Renal cortex interstitium (tissue), 11 donors: ENCODE results near the gene PSMG3. TPM values are rescaled to one million over a fixed set of nuclear protein-coding genes. Genes with fewer than 3 reads are reported as not detected.

ENCODE experiments used
- DNase-seq, 11 donors: peaks; one replicate each; pipeline ENCODE4 v3.0.0-alpha.2; 2013; ENCODE audit warnings: low read depth in 9 of 11, low spot score in 4 of 11; ENCODE audit errors: extremely low read depth in 1 of 11
- polyA plus RNA-seq, 3 donors: library from polyadenylated mRNA; unstranded; fragments of 120-200 nt; gene quantifications; one replicate each; pipeline ENCODE4 v1.2.1, GENCODE V29; 2013; ENCODE audit not compliant: insufficient read length in 3 of 3

PSMG3 gene
- polyA plus RNA-seq, 3 donors, result 28.7 to 37.8 (median 30.4) TPM

DNA sequence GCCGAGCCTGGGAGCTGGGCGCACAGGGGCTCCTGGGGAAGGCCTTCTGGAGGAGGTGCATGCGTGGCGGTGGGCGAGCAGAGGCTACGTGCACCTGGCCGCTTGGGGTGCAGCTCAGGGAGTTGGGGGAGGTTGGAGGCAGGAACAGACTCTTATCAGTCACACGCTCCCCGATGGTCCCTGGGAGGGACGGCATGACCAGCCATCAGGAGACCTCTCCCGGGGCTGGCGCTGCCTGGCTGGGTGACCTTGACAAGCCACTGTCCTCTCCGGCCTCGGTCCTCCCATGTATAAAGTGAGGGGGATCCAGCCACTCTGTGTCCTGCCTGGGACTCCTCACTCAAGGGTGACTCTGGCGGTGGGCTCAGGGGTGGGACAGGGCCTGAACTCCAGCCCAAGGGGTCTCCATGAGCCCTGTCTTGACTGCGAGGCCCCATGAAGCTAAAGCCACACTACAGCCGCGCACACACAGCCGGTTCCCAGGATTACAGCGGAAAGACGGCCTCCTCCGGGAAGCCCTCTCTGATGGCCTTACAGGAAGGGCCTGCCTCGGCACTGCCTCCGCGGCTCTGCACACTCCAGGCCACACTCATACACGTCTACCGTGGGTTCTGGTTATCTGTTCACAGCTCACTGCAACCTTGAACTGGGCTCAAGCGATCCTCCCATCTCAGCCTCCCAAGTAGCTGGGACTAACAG lies 16.2 kb downstream of the PSMG3 start:
- no peak for DNase-seq

DNA sequence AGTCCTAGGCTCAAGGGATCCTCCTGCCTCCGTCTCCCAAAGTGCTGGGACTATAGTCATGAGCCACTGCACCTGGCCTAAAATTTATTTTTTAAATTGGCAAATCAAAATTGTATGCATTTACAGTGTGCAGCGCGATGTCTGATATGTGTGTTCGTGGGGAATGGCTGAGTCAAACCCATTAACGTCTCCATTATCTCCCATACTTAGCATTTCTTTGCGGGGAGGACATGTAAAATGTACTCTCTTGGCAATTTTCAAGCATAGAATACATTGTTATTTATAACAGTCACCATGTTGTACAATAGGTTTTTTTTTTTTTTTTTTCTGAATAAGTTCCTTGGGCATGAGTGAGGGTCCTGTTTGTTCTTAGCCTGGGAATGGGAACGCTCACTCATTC lies 17.6 kb downstream of the PSMG3 start:
- no peak for DNase-seq

DNA sequence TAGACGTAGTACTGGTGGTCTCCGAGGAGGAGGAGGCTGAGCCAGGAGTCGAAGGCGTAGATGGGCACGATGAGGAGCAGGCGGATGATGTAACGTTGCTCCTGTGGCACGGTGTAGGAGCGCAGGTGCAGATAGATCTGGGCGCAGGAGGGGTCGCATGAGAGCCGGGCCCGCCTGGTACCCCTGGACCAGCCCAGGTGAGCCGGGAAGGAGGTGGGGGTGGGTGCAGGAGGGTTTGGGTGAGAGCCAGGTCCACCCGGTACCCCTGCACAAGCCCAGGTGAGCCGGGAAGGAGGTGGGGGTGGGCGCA lies 19.0 kb downstream of the PSMG3 start:
- DNase-seq, result no peak

DNA sequence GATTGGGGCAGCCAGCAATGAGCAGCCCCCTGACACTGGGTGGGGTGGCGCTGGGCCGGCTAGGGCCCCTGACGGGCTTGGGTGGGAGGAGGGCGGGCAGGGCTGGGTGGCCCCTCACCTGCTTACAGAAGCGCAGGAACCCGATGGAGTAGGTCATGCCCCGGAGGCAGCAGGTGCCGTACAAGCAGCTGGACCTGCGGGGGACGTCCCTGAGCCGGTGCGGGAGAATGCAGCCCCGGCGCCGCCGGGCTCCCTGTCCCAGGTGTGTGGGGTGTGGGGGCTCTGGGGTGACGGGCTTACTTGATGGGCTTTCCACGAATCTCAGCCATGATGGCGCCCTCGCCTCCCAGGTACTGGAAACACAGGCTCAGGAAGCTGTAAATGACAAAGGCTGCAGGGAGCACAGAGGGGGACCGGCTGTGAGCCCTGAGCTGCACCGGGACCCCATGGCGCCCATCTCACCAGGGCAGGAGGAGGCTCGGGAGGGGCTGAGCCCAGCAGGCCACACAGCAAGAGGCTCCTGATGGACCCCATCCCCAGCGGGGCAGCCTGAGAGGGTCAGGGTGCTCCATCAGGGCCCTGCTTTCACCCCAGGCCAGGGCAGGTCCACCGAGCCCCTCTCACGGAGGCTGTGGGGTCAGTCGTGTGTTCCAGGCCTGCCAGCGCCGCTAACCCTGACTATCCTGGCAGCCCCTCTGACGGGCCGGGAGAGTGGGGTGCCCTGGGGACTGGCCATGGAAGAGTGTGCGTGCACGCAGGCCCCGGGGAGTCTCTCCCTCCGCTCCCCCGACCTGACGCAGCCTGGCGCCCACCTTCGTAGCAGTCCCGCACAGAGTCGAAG lies 19.6 kb downstream of the PSMG3 start:
- DNase-seq, result no peak

DNA sequence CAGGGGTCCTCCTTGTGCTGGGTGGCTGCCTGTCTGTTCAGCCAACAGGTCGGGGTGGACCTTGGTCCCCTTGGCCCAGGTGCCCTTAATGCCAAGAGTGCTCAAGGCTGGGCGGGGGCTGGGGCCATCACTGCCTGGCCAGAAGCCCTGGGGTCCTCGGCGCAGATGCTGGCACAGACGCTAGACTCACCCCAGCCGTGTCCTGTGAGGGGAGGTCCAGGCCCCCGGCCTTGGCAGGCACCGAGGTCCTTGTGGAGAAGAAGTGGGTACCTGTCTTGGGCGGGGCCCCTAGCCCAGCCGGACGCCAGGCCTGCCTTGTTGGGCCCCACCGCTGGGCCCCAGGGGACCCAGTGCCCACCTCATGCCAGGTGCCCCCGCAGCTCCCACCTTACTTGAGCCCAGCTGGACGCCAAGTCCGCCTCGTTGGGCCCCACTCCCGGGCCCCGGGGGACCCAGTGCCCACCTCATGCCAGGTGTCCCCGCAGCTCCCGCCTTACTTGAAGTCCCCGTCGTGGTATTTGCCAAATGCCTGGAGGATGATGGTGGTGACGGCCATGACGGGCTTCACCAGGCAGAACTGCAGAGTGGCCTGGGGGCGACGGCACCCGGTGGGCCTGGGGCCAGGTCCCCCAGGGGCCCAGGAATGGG lies 20.4 kb downstream of the PSMG3 start:
- no peak for DNase-seq

DNA sequence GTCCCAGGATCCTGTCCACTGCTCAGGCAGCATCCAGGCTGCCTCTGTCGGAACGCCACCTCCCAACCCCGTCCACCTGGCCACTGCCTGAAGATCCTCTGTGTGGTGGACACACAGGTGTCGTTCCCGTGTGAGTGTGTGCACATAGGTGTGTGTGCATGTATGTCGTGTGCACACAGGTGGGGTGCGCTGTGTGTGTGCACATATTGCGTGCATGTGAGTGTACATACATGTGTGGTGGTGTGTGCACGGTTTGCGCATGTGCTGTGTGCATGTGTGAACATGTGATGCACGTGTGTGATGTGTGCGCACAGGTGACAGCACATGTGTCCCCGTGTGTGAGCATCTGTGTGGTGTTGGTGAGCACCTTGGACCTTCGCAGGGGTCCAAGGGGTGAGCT lies 20.9 kb downstream of the PSMG3 start:
- DNase-seq, result no peak

DNA sequence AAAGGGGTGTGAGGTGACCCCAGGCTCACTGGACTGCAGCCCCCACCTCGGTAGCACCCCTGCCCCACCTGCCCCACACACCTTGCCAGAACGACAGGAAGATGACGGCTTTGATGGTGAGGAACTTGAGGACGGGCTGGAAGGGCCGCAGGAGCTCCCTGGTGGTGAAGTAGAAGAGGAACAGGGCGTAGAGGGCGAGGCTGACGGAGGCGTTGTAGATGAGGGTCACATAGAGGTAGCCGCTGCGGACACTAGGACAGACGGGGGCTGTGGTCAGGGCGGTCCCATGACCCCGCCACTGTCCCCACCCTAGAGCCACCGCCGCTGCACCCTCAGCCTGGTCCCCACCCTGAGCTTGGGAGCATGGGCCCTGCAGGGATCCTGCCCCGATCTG lies 21.4 kb downstream of the PSMG3 start:
- DNase-seq, result no peak

DNA sequence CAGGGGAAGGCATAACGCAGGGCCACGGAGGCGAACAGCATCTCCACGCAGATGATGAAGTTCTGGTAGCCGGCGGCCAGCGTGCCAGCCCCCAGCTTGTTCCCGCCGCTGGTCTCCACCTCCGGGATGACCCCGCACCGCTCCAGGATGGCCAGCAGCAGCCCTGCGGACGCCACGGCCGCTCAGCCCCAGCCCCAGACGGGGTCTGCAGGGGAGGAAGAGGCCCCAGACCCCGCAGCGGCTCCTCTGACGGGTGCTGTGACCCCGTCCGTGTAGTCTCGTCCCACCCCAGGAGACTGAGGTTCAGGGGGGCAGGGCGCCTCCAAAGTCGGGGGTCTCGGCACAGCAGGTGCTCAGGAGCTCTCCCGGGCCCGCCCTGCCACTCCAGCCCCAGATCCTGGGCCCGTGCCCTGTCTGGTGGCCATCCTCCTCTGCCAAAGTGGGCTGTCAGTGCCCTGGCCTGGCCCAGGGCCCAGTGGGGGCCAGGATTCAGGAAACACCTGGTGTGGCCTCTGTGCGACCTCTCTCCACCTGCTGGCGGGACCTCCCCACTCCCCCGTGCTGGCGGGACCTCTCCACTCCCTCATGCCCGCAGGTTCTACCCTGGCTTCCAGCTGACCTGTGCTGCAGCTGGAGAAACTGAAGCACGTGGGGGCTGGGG lies 21.9 kb downstream of the PSMG3 start:
- DNase-seq, result no peak

DNA sequence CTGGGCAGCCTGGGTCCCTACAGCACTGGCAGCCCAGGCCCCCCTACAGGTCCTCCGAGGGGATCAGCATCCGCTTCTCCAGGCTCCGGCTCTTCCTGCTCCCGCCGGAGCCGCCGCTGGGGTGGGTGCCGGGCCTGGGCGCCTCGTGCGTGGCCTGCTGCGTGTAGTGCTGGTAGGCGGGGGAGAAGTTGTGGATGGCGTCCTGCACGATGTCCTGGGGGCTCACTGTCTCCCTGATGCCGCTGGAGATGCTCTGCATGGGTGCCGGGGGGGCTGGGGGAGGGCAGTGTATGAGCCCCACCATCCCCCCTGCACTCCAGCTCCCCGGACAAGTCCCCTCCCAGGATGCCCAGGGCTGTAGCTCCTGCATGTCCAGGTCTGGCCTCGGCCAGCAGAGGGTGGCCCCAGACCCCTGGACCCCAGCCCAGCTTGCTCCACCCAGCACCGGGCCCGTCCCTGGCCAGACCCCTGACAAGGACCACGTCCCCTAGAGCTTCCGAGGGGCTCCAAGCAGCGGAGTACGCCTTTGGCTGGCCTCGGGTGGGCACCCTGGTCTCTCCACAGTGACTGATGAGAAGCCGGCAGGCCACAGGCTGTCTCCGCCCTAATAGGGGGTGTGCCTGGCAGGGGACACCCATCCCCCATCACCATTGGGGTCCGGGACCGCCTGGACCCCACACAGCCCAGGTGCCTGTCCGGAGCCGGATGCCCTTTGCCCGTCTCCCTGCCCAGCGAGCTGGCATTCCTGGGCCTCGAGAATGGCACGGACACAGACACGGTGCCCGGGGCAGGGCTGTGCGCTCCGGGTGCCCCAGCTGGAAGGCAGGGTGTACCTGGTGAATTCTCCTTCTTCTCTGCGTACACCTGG lies 22.7 kb downstream of the PSMG3 start:
- no peak for DNase-seq

DNA sequence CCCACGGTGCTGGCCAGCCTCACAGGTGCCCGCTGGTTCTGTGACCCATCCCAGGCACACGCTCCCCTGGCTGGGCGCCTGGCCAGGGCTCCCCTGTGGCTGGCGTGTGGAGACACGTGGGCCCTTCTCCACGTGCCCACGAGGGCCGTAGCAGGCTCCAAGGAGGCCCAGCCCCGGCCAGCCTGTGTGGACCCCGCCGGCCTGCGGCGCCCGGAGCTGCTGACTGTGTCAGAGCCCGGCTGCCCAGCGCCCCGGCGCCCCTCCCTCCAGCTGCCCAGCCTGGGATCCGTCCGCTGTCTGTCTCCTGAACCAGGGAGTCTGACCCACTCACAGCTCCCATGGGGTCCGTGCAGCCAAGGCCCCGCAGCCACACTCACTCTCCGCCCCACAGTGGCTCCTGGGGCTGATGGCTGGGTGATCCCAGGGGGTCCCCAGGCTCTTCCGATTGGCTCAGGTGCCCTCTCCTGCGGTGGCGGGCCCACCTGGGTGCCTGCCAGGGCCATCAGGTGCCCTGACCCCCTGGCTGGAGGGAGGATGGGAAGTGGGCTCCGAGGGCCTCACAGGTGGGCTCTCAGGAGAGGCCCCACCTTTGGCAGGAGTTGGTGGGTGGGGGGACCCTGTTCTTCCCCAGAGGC lies 23.4 kb downstream of the PSMG3 start:
- no peak for DNase-seq

DNA sequence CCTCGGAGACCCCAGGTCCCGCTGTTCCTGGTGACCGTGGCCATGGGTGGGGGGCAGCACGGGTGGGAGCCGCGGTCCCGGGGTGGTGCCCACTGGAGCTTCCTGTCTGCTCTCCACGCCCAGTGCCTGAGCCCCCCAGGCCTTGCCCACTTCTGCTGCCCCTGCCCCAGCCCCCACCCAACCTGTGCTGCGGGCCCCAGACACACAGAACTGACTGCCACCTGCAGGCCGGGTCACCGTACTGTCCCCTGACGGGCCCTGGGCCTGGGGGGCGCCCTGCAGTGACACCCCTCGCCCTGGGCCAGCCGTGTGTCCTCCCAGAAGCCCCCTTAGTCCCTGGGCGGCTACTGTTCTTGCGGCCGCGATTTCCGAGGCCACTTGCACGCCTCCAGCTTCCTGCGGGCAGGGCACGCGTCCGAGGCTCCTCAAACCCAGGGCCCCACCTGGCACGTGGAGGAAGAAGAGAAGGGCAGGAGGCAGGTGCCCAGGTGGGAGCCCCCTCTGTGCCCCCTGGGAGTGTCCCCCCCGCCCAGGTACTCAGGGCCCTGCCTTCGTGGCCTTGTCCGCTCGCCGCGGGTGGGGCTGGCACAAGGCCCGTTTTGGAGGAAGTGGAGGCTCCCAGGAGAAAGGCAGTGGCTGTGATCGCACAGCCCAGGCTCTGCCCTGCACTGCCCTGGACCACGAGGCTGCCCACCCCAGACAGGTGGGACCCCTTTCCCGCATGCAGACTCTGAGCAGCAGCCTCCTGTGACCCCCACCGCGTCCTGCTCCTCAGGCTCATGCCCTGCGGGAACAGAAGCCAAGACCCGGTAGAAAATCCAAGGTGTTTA lies 24.2 kb downstream of the PSMG3 start:
- no peak for DNase-seq

DNA sequence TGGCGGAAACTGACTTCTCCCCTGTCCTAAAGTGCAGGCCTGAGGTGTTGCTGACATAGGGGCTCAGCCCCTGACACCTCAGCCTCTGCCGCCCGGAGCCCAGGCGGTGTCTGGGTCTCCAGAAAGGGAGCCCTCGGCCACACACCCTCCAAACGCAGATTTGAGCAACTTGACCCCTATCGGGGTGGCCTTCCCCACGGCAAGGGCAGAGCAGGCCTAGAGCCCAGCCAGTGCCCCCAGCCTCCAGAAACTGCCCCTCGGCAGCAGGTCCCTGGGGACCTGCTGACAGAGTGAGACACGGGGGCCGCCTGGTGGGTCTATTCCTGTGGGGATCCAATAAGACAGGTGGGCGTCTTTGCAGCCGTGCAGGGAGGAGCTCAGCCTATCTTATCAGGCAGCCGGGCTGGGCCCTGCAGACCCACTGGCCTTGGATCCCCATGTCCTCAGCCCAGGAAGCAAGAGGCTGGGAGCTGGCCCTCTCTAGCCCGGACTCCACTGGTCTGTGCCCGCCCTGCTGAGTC lies 24.9 kb downstream of the PSMG3 start:
- no peak for DNase-seq

DNA sequence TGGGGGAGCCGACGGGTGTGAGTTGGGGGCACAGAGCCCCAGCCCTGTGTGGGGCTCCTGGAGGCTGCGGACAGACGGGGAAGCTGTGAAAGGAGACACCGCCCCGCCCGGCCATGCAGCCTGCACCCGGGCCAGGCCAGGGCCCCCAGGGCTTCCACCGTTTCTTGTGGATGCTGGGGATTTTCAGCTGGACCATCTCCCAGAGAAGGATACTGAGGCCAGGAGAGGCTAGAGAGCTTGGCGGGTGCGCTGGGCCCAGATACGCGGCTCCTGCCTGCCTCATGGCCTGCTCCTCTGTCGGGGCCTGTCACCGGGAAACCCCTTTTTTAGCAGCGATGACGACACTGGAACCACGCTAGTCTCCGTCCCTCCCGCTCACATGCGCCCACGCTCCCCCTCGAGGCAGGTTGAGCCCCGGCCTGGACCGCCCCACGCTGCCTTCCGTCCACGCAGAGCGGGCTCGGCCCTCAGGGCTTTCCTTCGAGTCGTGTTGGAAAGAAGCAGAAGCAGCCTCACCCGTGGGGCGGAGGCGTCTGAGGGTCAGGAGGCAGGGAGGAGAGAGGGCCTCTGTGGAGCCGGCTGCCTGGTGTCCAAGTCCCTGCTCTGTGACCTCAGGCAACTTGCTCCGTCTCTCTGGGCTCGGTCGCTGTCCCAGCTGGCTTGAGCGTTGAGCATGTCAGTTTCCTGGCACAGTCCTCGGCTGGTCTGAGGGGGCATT lies 25.5 kb downstream of the PSMG3 start:
- no peak for DNase-seq

DNA sequence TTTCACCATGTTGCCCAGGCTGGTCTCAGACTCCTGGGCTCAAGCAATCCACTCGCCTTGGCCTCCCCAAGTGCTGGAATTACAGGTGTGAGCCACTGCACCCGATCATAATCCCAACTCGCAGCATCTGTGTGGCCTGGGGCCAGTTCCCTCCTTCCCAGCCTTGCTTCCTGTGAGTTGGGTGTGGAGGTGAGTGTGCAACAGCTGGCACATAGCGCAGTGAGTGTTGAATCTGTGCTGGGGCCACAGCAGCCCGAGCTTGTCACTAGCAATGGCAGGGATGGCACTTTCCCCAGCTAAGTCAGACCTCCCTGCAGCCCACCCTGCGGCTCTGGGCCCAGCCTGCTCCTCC lies 26.0 kb downstream of the PSMG3 start:
- no peak for DNase-seq

DNA sequence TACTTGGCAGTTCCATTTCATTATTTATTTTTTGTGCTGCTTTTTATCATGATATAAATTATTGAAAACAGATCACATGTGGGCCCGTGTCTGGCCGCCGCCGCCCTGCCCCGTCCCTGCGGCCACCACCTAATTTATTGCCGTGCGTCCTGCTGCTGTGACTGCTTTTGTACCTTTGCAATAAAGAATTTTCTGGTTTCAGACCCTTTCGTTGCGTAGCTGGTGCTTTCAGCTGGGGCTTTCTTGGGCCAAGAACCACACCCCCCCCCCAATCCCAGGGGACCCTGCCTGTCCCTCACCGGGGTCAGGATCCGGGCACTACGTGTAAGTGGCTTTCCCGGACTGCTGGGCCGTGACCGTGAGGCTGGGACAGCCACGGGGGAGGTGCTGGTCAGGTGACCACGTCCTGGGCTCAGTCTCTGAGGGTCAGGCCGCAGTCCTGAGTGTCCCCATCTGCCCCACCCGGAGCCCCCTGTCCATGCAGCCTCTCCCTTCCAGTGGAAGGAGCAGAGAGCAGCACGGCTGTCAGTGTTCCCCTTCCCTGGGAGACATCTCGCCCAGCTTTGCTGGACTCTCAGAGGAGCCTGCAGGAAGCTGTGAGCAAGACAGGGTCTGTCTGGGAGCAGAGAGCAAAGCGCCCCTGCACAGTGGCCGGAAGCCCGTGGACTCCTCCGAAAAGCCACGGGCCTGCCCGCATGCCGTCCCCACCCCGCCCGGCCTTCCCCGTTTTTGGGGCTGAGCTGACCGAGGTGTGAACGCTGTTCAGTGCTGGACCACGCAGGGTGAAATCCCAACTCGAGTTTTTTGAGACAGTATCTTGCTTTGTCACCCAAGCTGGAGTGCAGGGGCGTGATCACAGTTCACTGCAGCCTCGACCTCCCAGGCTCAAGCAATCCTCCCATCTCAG lies 26.7 kb downstream of the PSMG3 start:
- no peak for DNase-seq

DNA sequence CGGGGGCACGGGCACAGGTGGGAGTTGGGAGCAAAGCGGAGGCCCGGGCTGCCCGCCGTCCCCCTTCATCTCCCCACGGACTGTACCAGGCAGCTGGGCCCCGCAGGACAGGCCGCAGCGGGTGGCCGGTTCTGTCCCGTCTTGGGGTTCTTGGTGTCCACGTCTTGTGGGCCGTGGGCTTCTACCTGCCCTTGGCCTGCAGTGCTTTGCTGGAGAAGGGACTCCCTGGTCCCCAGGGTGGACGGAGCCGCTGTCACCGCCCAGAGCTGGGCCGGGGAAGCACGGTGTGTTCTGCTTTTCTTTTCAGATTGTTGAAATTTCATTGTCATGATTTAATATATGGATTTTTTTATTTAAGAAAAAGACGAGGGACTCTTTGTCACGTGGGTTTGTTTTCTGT lies 27.5 kb downstream of the PSMG3 start:
- DNase-seq, result no peak
